ENCODE results near the gene DEDD2. TPM values are rescaled to one million over a fixed set of nuclear protein-coding genes. Genes with fewer than 3 reads are reported as not detected.

The DEDD2 gene
- polyA plus RNA-seq, 1 donor from 2014 or later = 69.9 TPM

- H3K27ac ChIP-seq (ENCODE audit: low read length) = no peak overlapping the region
- H3K79me2 ChIP-seq (replicated peaks; ENCODE audit: insufficient read depth, low read length) = no peaks in the 10 kb centered on the region
- no peaks in the 10 kb centered on the region for H3K9me3 ChIP-seq (ENCODE audit: low read length)
- peaks cover 3% of the 10 kb centered on the region for H4K20me1 ChIP-seq (ENCODE audit: insufficient read depth)
- H3K9me2 ChIP-seq (ENCODE audit: insufficient read depth, low read length) = no peaks in the 10 kb centered on the region
- H3K4me2 ChIP-seq (ENCODE audit: low read length) = no peak overlapping the region
- no peaks in the 10 kb centered on the region for H3K27me3 ChIP-seq (ENCODE audit: insufficient read depth, low read depth, low read length)
- H3K36me3 ChIP-seq (ENCODE audit: insufficient read depth, low read length) = peaks cover 7% of the 10 kb centered on the region
- TF ChIP-seq CTCF (IDR thresholded peaks at IDR 0.05; ENCODE audit: poor library complexity, severe bottlenecking) (no peak), MXI1 (conservative IDR thresholded peaks at IDR 0.05; ENCODE audit: poor library complexity, severe bottlenecking) (no peak), SMC3 (conservative IDR thresholded peaks at IDR 0.05; ENCODE audit: poor library complexity) (no peak), POLR2AphosphoS5 (IDR thresholded peaks at IDR 0.05) (no peak), TAF1 (IDR thresholded peaks at IDR 0.05; ENCODE audit: low read depth) (no peak), RAD21 (conservative IDR thresholded peaks at IDR 0.05) (no peak), EZH2 (IDR thresholded peaks at IDR 0.05; ENCODE audit: borderline replicate concordance, insufficient read depth, low read length, poor library complexity, severe bottlenecking) (no peak), REST (IDR thresholded peaks at IDR 0.05; ENCODE audit: borderline replicate concordance) (no peak), EP300 (conservative IDR thresholded peaks at IDR 0.05; ENCODE audit: poor library complexity, severe bottlenecking) (no peak)
- H3K9ac ChIP-seq (ENCODE audit: low read length) = no peak overlapping the region
- H2AFZ ChIP-seq (ENCODE audit: low read depth, low read length) = no peak overlapping the region
- no peak overlapping the region for H3K4me3 ChIP-seq (ENCODE audit: low read length)
- no peaks in the 10 kb centered on the region for H3F3A ChIP-seq (ENCODE audit: insufficient read depth, low read length, poor library complexity, severe bottlenecking)
Measured at GRCh38 chr19:42201489-42202289, 15.8 kb downstream of the DEDD2 start.

GRCh38 chr19:42200116-42200715 is 17.3 kb downstream of the DEDD2 start:
- H3K4me2 ChIP-seq (ENCODE audit: low read length) = no peak overlapping the region
- H3K9me3 ChIP-seq (ENCODE audit: low read length) = no peaks in the 10 kb centered on the region
- TF ChIP-seq MXI1 (conservative IDR thresholded peaks at IDR 0.05; ENCODE audit: poor library complexity, severe bottlenecking) (no peak), EZH2 (IDR thresholded peaks at IDR 0.05; ENCODE audit: borderline replicate concordance, insufficient read depth, low read length, poor library complexity, severe bottlenecking) (no peak), POLR2AphosphoS5 (IDR thresholded peaks at IDR 0.05) (no peak), TAF1 (IDR thresholded peaks at IDR 0.05; ENCODE audit: low read depth) (no peak), SMC3 (conservative IDR thresholded peaks at IDR 0.05; ENCODE audit: poor library complexity) (no peak), RAD21 (conservative IDR thresholded peaks at IDR 0.05) (no peak), EP300 (conservative IDR thresholded peaks at IDR 0.05; ENCODE audit: poor library complexity, severe bottlenecking) (no peak), CTCF (IDR thresholded peaks at IDR 0.05; ENCODE audit: poor library complexity, severe bottlenecking) (no peak), REST (IDR thresholded peaks at IDR 0.05; ENCODE audit: borderline replicate concordance) (no peak)
- peaks cover 3% of the 10 kb centered on the region for H4K20me1 ChIP-seq (ENCODE audit: insufficient read depth)
- H3K27me3 ChIP-seq (ENCODE audit: insufficient read depth, low read depth, low read length) = no peaks in the 10 kb centered on the region
- H3K36me3 ChIP-seq (ENCODE audit: insufficient read depth, low read length) = peaks cover 7% of the 10 kb centered on the region
- no peaks in the 10 kb centered on the region for H3F3A ChIP-seq (ENCODE audit: insufficient read depth, low read length, poor library complexity, severe bottlenecking)
- no peak overlapping the region for H3K4me3 ChIP-seq (ENCODE audit: low read length)
- H3K79me2 ChIP-seq (replicated peaks; ENCODE audit: insufficient read depth, low read length) = no peaks in the 10 kb centered on the region
- H3K9ac ChIP-seq (ENCODE audit: low read length) = no peak overlapping the region
- H3K9me2 ChIP-seq (ENCODE audit: insufficient read depth, low read length) = no peaks in the 10 kb centered on the region
- no peak overlapping the region for H3K27ac ChIP-seq (ENCODE audit: low read length)
- no peak overlapping the region for H2AFZ ChIP-seq (ENCODE audit: low read depth, low read length)
